ENCODE results near the gene SLCO2A1.

DNA sequence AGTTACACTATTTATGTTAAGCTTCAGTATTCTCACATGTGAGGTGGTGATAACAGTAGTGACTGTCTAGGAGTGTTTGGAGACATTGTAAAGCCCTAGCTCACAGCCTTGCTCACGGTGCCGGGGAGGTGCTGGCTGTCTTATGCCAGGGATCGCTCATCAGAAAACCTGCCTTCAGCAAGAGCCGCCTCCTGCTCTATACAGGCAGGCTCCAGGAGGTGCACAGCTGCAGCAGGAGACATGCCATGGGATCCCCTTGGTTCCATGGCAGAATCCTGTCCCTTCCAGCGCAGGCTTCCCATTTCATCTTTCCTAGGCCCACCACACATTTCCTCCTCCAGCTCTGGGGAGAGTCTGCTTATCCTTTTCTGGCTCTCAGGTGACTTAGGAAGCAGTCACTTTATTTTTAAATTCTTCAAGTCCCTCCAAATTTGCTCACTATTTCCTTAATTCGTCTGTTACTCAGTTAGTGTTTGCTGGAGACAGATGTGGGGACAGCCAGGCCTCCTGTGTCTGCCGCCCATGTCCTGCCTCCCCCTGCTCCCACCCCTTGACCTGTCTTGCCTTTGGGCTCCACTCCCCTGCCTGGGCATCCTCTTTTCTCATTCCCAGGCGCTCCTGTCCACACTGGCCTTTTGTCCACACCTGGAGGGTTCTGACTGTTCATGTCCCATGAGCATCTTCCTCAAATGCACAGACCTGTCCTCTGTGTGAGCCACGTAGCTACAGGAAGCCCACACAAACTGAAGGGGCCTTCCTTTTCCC is 31.7 kb downstream of the SLCO2A1 start:
- TF ChIP-seq, protein P1, sequence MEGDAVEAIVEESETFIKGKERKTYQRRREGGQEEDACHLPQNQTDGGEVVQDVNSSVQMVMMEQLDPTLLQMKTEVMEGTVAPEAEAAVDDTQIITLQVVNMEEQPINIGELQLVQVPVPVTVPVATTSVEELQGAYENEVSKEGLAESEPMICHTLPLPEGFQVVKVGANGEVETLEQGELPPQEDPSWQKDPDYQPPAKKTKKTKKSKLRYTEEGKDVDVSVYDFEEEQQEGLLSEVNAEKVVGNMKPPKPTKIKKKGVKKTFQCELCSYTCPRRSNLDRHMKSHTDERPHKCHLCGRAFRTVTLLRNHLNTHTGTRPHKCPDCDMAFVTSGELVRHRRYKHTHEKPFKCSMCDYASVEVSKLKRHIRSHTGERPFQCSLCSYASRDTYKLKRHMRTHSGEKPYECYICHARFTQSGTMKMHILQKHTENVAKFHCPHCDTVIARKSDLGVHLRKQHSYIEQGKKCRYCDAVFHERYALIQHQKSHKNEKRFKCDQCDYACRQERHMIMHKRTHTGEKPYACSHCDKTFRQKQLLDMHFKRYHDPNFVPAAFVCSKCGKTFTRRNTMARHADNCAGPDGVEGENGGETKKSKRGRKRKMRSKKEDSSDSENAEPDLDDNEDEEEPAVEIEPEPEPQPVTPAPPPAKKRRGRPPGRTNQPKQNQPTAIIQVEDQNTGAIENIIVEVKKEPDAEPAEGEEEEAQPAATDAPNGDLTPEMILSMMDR (IDR thresholded peaks at IDR 0.05): no peak
- TF ChIP-seq POLR2A (IDR thresholded peaks at IDR 0.05): no peak
- no peak for TF ChIP-seq POLR2AphosphoS5 (IDR thresholded peaks at IDR 0.05)
